Transverse colon (tissue), 4 donors: Measurements from ENCODE around the gene MANEA.

Source experiments
- CTCF ChIP-seq, 5 experiments: fragments of 200-600 bp in 3 of 5; fragments of 450-650 bp in 2 of 5; sonication (generic) in 3 of 5; IDR thresholded peaks; 1 replicate in 2 of 5; 2 replicates in 3 of 5; pipeline ENCODE4 v1.5.1; 2016 to 2017; ENCODE audit warnings: antibody characterized with exemption in 5 of 5, inconsistent platforms in 3 of 5, mild to moderate bottlenecking in 2 of 5, moderate library complexity in 1 of 5
- POLR2A ChIP-seq: fragments of 450-650 bp; IDR thresholded peaks from one replicate; pipeline ENCODE4 v1.6.1; 2016; ENCODE audit warnings: antibody characterized with exemption, mild to moderate bottlenecking, moderate library complexity
- POLR2AphosphoS5 ChIP-seq, 3 donors: sonication (generic); formaldehyde crosslinking; IDR thresholded peaks; one replicate each; pipeline ENCODE4 v1.6.1; 2016; ENCODE audit warnings: antibody characterized with exemption in 3 of 3

GRCh38 chr6:95654176-95654575 lies 76.8 kb downstream of the MANEA start:
- TF ChIP-seq CTCF (IDR thresholded peaks at IDR 0.05), result no peak
- TF ChIP-seq POLR2AphosphoS5 (IDR thresholded peaks at IDR 0.05), result no peak
- TF ChIP-seq POLR2A, result no peak
